Measurements from ENCODE around the gene TCTN3.
"Not testable (repeated sequence)": the region's sequence is repeated elsewhere in the genome, so short reads cannot be mapped to it uniquely, and the experiment has no call there.

Gene TCTN3

DNA sequence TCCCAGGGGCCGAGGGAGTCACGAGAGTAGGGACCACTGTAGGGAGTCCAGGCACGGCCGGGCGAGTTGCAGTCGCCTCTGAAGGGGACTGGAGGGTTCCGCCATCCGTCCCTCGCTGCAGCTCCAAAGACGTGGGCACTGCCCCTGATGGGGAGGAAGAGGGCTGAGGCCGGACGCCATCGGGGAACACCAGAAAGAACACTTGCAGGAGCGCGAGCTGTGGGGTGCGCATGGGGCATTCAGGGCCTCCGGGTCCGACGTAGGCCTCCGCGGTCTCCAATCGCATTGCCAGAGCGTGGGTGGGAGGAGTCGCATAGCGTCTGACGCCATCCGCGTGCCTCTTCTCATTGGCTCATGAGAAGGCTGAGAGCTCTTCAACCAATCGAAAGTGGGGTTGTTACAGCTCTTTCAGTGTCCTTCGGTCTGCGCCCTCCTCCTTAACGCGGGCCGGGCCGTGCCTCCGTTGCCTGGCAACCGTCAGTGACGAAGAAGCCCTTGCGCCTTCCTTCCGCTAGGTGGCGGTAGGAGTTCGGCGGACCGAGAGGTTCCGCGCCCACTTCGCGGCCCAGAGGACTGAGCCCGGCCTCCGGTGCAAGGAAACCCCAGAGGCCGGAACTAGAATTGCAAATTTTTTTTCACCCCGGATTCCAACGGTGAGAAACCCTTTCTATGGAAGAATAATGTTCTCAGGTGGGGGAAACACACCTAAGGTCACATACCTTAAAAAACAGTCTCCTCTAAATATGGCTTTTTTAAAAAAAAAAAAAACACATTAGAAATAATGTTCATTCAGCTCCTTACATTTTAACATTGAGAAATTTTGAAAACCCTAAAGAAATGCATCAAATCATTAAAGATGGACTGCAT lies at the start of gene TCTN3:
TSS of gene TCTN3 (minus strand) at position 260 of the 867 bp plus-strand sequence. CDS start at position 232, 28 bp downstream.
- in situ Hi-C loops (cut with MboI; ENCODE audit: low pct_unique_long_range_greater_than_20kb, low sequenced_read_pairs, unreplicated experiment): no loop called here
- peak; percentile 98 for TF ChIP-seq CTCF (IDR thresholded peaks at IDR 0.05; ENCODE audit: extremely low read depth, insufficient read depth, missing control alignments)
- peak; percentile 96 for DNase-seq (ENCODE audit: low spot score)

- DNase-seq (ENCODE audit: low spot score): no peak
- no peak for TF ChIP-seq CTCF (IDR thresholded peaks at IDR 0.05; ENCODE audit: extremely low read depth, insufficient read depth, missing control alignments)
- in situ Hi-C loops (cut with MboI; ENCODE audit: low pct_unique_long_range_greater_than_20kb, low sequenced_read_pairs, unreplicated experiment): no loop called here
Measured at GRCh38 chr10:95742962-95743535, 49.3 kb upstream of the TCTN3 start.

- in situ Hi-C loops (cut with MboI; ENCODE audit: low pct_unique_long_range_greater_than_20kb, low sequenced_read_pairs, unreplicated experiment): no loop called here
- DNase-seq (ENCODE audit: low spot score): no peak
Measured at GRCh38 chr10:95742485-95742884, 48.8 kb upstream of the TCTN3 start.

DNA sequence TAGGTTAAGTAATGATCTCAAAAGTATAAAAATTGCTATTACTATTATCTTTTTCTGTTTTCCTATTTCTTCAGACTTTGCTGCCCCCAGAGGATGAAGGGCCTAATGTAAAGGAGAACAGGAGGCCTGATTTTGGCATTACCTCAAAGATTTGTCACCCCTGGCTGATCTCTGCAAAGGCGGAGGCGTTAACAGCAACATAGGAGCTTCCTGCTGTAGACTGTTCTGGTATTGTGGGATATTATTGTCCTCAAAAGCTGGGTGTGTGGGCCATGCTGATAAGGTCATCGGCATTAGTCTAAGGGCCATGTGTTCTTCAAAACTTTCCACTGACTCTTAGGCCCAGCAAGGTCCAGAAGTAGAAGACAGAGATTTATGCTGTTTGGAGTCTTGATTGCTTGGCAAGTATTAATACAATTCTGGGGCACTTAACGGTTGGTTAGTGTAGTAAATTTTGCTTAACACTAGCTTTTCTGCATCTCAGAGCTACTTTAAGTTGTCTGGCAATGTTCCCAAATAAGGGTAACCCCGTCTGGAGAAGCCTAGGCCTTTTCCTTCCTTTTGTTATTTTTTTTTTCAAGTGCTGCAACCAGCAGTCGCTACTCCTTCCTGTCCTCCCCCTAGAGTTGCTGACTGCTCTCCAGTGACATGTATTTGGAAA lies 48.2 kb upstream of the TCTN3 start:
- in situ Hi-C loops (cut with MboI; ENCODE audit: low pct_unique_long_range_greater_than_20kb, low sequenced_read_pairs, unreplicated experiment): no loop called here
- DNase-seq (ENCODE audit: low spot score): peak; percentile 44

More at GRCh38 chr10:95742485-95742884, 48.8 kb upstream of the TCTN3 start:
- no peak for TF ChIP-seq CTCF (IDR thresholded peaks at IDR 0.05; ENCODE audit: extremely low read depth, insufficient read depth, missing control alignments)

GRCh38 chr10:95739056-95739455 lies 45.3 kb upstream of the TCTN3 start:
- DNase-seq (ENCODE audit: low spot score): no peak
- TF ChIP-seq CTCF (IDR thresholded peaks at IDR 0.05; ENCODE audit: extremely low read depth, insufficient read depth, missing control alignments): no peak
- in situ Hi-C loops (cut with MboI; ENCODE audit: low pct_unique_long_range_greater_than_20kb, low sequenced_read_pairs, unreplicated experiment): no loop called here

More for the DNA sequence above, 48.2 kb upstream of the TCTN3 start:
- peak; percentile 40 for TF ChIP-seq CTCF (IDR thresholded peaks at IDR 0.05; ENCODE audit: extremely low read depth, insufficient read depth, missing control alignments)

GRCh38 chr10:95732907-95733306 lies 39.2 kb upstream of the TCTN3 start:
- DNase-seq (ENCODE audit: low spot score); in situ Hi-C loops (cut with MboI; ENCODE audit: low pct_unique_long_range_greater_than_20kb, low sequenced_read_pairs, unreplicated experiment): not testable (repeated sequence)
